ENCODE data around the gene YEATS2.

Gene YEATS2

DNA sequence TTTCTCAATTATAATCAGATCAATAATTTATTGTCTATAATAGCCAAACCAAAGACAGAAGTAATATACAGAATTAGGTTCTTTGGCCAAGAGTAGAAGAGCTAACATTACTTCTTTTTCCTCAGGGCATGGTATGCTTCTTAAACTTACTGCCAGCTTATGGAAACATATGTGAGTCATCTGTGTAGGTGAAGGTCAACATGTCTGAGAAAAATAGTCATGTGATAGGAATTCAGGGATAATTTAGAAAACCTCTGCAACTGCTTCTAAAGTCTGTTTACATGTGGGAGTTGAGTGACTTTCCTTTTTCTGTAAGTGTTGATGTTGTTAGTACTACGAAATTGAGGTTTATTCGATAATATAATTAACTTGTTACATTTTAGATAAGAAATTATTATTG lies 147.0 kb downstream of the YEATS2 start:
- no peak for DNase-seq

DNA sequence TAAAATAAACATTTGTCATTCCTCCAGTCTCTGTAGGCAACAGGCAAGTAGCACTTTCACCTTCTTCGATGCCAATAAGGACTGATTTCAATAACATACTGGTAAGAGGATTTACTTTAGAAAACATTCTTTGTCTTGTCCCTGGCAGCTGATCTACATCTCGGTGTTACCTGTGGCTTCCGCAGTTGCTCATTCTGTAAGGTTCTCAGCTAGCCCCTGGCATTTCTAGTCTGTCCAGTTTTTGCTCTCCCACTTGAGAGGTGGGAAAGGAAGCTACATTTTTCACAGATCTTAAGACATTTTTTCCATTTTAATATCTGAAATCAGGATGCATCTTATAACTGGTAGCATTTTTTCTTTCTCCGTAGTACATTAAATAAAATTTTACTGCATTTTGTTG lies 147.5 kb downstream of the YEATS2 start:
- no peak for DNase-seq

DNA sequence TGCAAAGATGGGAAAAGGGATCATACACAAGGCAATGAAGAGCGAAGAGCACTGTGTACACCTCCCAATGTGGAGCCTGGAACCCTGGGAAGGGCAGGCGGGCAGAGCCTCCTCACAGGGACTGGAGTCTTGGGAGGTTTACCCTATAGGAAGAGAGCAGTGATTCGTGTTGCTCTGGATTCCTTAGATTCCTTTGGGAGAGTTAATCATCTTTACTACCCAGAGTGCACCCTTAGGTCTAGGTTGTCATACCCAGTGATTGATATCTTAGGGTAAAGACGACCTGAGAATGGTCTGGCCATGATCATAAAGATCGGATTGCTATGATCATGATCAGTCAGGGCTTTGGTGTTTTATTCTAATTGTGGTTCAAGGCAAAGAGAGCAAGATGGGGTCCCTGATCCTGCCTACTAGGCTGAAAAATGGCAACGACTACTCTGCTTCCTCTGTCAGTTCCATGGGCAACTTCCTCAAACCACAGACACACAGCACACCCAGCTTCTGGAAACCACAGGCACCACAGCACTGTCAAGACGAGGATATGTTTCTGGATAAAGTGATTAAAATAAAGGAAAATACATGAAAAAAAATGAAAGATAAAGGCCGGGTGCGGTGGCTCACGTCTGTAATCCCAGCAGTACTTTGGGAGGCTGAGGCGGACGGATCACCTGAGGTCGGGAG lies 148.2 kb downstream of the YEATS2 start:
- DNase-seq = no peak

GRCh38 chr3:183854318-183855035 lies 156.9 kb downstream of the YEATS2 start:
- DNase-seq = no peak

DNA sequence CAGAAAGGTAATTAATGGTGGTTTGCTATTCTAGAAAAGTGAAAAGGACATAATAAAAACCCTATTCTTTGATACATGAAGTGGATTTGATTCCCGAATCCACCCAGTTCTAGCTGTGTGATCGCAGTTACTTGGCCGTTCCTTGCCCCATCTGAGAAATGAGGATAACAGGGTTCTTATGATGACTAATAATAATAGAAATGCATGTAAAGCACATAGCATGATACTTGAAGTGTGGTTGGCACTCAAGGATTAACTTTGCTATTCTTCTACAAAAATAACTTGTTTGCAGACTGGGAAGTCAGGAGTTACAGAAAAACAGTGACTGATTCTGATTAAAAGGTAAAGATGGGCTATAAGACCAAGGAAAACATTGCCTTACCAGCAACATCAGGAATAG lies 160.3 kb downstream of the YEATS2 start:
- no peak for DNase-seq
